Esophagus muscularis mucosa (tissue), 4 donors: ENCODE measurements around the gene PCED1B.
"Not testable (repeated sequence)": the region's sequence is repeated elsewhere in the genome, so short reads cannot be mapped to it uniquely, and the experiment has no call there.

Experiments used
- CTCF ChIP-seq, 3 experiments: fragments of 200-600 bp in 2 of 3; fragments of 450-650 bp in 1 of 3; sonication (generic) in 2 of 3; IDR thresholded peaks; one replicate each; pipeline ENCODE4 v1.5.1; 2017 to 2019; ENCODE audit warnings: antibody characterized with exemption in 3 of 3, mild to moderate bottlenecking in 2 of 3, moderate library complexity in 1 of 3
- EP300 ChIP-seq: sonication (generic); formaldehyde crosslinking; IDR thresholded peaks from one replicate; pipeline ENCODE4 v1.6.1; 2017; ENCODE audit warnings: antibody characterized with exemption
- POLR2AphosphoS5 ChIP-seq, 2 donors: sonication (generic); formaldehyde crosslinking; IDR thresholded peaks; one replicate each; pipeline ENCODE4 v1.6.1; 2017; ENCODE audit warnings: antibody characterized with exemption in 2 of 2

GRCh38 chr12:47182164-47182938, 102.9 kb downstream of the PCED1B start:
- TF ChIP-seq POLR2AphosphoS5 (IDR thresholded peaks at IDR 0.05); CTCF (IDR thresholded peaks at IDR 0.05); EP300: not testable (repeated sequence)
